Adipocyte (in vitro differentiated cells): ENCODE data around the gene PERM1.

ENCODE experiments used
- DNase-seq: peaks from one replicate; pipeline ENCODE4 v3.0.0-alpha.2; 2015; ENCODE audit warnings: low read depth
- H3K27me3 ChIP-seq: replicated peaks from 2 replicates; pipeline ENCODE4 v1.7.0; 2013; ENCODE audit warnings: mild to moderate bottlenecking, low read length, moderate library complexity; ENCODE audit not compliant: control insufficient read depth, insufficient read depth
- H3K36me3 ChIP-seq: 2 replicates; pipeline ENCODE4 v1.7.0; 2013; ENCODE audit warnings: low read length, mild to moderate bottlenecking, moderate library complexity; ENCODE audit not compliant: control insufficient read depth, insufficient read depth, severe bottlenecking
- H3K4me1 ChIP-seq: 2 replicates; pipeline ENCODE4 v1.7.0; 2013; ENCODE audit warnings: mild to moderate bottlenecking, low read length, moderate library complexity; ENCODE audit not compliant: control insufficient read depth, insufficient read depth
- H3K4me3 ChIP-seq: 2 replicates; pipeline ENCODE4 v1.7.0; 2013; ENCODE audit warnings: mild to moderate bottlenecking, low read length, moderate library complexity
- H3K9ac ChIP-seq: 2 replicates; pipeline ENCODE4 v1.7.0; 2013; ENCODE audit warnings: mild to moderate bottlenecking, low read length, moderate library complexity
- H3K9me3 ChIP-seq: 2 replicates; pipeline ENCODE4 v1.7.0; 2013; ENCODE audit warnings: mild to moderate bottlenecking, low read length, moderate library complexity; ENCODE audit not compliant: control insufficient read depth

Gene PERM1

GRCh38 chr1:945688-946556 is 36.0 kb downstream of the PERM1 start:
- Histone ChIP-seq H3K4me3 (no peak overlapping the region), H3K4me1 (peaks cover 13% of the 10 kb centered on the region), H3K9ac (no peak overlapping the region), H3K9me3 (no peaks in the 10 kb centered on the region), H3K36me3 (peaks cover 49% of the 10 kb centered on the region), H3K27me3 (no peaks in the 10 kb centered on the region)
- no peak for DNase-seq

GRCh38 chr1:944341-945325 is 37.3 kb downstream of the PERM1 start:
- Histone ChIP-seq H3K27me3 (no peaks in the 10 kb centered on the region), H3K9ac (no peak overlapping the region), H3K4me1 (peaks cover 21% of the 10 kb centered on the region), H3K4me3 (no peak overlapping the region), H3K36me3 (peaks cover 36% of the 10 kb centered on the region), H3K9me3 (no peaks in the 10 kb centered on the region)
- DNase-seq = no peak

- H3K4me3 ChIP-seq = no peak overlapping the region
- no peaks in the 10 kb centered on the region for H3K27me3 ChIP-seq
- H3K9me3 ChIP-seq = no peaks in the 10 kb centered on the region
- H3K9ac ChIP-seq = no peak overlapping the region
- H3K4me1 ChIP-seq = peaks cover 27% of the 10 kb centered on the region
- peaks cover 27% of the 10 kb centered on the region for H3K36me3 ChIP-seq
- no peak for DNase-seq
Observed at GRCh38 chr1:943545-944340, 38.1 kb downstream of the PERM1 start.

- Histone ChIP-seq H3K9me3 (no peaks in the 10 kb centered on the region), H3K9ac (no peak overlapping the region), H3K36me3 (peaks cover 22% of the 10 kb centered on the region), H3K4me3 (peak overlapping the region; percentile 50), H3K4me1 (peaks cover 28% of the 10 kb centered on the region), H3K27me3 (no peaks in the 10 kb centered on the region)
- DNase-seq = peak; percentile 33
Observed at GRCh38 chr1:942864-943533, 38.9 kb downstream of the PERM1 start.

DNA sequence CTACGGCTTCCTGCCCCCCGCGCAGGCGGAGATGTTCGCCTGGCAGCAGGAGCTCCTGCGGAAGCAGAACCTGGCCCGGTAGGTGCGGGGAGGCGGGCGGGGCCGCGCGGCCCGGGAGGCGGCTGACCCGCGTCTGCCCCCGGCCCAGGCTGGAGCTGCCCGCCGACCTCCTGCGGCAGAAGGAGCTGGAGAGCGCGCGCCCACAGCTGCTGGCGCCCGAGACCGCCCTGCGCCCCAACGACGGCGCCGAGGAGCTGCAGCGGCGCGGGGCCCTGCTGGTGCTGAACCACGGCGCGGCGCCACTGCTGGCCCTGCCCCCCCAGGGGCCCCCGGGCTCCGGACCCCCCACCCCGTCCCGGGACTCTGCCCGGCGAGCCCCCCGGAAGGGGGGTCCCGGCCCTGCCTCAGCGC is 39.5 kb downstream of the PERM1 start:
- Histone ChIP-seq H3K9me3 (no peaks in the 10 kb centered on the region), H3K9ac (no peak overlapping the region), H3K36me3 (peaks cover 16% of the 10 kb centered on the region), H3K4me3 (no peak overlapping the region), H3K4me1 (peaks cover 28% of the 10 kb centered on the region), H3K27me3 (no peaks in the 10 kb centered on the region)
- DNase-seq = peak; percentile 23

DNA sequence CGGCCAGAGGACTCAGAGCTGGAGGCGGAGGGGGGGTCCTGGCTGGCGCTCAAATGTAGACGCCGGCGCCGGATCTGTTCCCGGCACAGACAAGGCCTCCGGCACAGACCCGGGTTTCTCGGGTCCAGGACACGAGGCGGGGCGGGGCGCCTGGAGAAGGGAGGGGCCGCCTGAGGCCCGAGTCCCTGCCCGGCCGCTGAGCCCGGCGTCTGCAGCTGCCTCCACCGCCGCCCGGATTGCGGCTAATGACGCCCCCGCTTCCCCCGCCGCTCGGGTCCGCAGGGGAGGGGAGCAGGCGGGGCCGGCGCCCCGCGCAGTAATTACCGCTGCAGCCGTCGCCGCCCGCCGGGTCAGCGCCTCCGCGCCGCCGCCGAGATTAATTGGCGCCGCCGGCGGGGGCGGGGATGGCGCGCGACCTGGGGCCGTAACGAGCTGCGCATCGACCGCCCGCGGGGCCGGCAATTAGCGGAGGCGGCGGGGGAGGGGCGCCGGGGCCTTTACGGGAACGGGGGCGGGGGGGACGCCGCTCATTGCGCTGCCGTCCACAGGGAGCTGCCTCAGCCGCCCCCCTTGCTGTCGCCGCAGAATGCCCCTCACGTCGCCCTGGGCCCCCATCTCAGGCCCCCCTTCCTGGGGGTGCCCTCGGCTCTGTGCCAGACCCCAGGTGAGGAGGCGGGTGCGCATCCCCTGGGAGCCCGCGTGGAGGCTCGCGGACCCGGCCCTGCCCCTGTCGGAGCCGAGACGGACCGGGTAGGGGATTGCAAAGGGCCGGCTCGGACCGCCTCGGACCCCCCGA is 40.1 kb downstream of the PERM1 start:
- Histone ChIP-seq H3K9me3 (no peaks in the 10 kb centered on the region), H3K27me3 (no peaks in the 10 kb centered on the region), H3K9ac (peak overlapping the region; percentile 65), H3K4me3 (no peak overlapping the region), H3K4me1 (peaks cover 28% of the 10 kb centered on the region), H3K36me3 (peaks cover 10% of the 10 kb centered on the region)
- peak; percentile 91 for DNase-seq

- Histone ChIP-seq H3K36me3 (peaks cover 7% of the 10 kb centered on the region), H3K27me3 (no peaks in the 10 kb centered on the region), H3K9ac (peak overlapping the region; percentile 65), H3K9me3 (no peaks in the 10 kb centered on the region), H3K4me3 (no peak overlapping the region), H3K4me1 (peaks cover 28% of the 10 kb centered on the region)
- DNase-seq = no peak
Observed at GRCh38 chr1:941015-941587, 40.8 kb downstream of the PERM1 start.

- Histone ChIP-seq H3K9ac (peak overlapping the region; percentile 65), H3K36me3 (peaks cover 4% of the 10 kb centered on the region), H3K27me3 (no peaks in the 10 kb centered on the region), H3K9me3 (no peaks in the 10 kb centered on the region), H3K4me1 (peaks cover 30% of the 10 kb centered on the region), H3K4me3 (peak overlapping the region; percentile 37)
- peak; percentile 89 for DNase-seq
Observed at GRCh38 chr1:940107-941014, 41.5 kb downstream of the PERM1 start.

DNA sequence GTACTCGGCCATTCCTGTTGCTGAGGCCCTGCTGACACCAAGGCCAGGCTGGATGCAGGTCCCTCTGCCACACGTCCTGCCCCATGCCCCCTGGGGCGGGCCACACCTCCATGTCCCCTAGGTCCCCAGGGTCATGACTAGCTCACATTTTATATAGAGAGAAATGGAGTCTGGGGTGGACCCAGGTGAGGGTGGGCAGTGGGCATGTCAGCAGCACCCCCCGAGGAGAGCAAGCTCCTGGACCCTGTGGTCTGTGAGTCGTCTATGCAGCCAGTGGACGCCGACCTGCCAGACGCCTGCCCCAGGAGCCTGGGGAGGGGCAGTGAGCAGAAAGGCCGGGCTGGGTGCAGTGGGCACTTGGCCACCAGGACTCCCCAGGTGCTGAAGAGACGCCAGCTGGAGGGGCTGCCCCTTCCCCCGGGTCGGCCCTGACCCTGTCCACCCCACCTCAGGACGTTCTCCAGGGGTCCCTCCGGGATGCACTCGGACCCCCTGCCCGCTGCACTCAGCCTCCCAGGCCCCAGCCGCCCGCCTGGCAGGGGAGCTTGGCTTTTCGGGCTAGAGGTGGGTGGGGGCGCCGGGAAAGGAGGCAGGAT is 42.3 kb downstream of the PERM1 start:
- no peak for DNase-seq
- H3K36me3 ChIP-seq = no peaks in the 10 kb centered on the region
- H3K9ac ChIP-seq = no peak overlapping the region
- H3K9me3 ChIP-seq = no peaks in the 10 kb centered on the region
- H3K4me1 ChIP-seq = peaks cover 33% of the 10 kb centered on the region
- no peaks in the 10 kb centered on the region for H3K27me3 ChIP-seq
- no peak overlapping the region for H3K4me3 ChIP-seq
